Spleen (tissue), 11 donors: ENCODE measurements around the gene NEDD4. TPM values are rescaled to one million over a fixed set of nuclear protein-coding genes. Genes with fewer than 3 reads are reported as not detected.

Experiments
- DNase-seq: peaks from one replicate; pipeline ENCODE4 v3.0.0-alpha.2; 2020
- H3K27ac ChIP-seq, 8 donors: fragments of 200-600 bp; sonication (generic) in 7 of 8; 1 replicate in 4 of 8; 2 replicates in 4 of 8; pipeline versions ENCODE4 v1.5.0 to v1.8.0; 2016 to 2021; ENCODE audit warnings: inconsistent platforms in 4 of 8, mild to moderate bottlenecking in 4 of 8, moderate library complexity in 1 of 8
- H3K27me3 ChIP-seq, 7 donors: fragments of 200-600 bp; sonication (generic) in 6 of 7; replicated peaks in 1 of 7; 1 replicate in 4 of 7; 2 replicates in 3 of 7; pipeline versions ENCODE4 v1.5.0 to v1.8.0; 2016 to 2021; ENCODE audit warnings: inconsistent platforms in 3 of 7, mild to moderate bottlenecking in 1 of 7
- H3K36me3 ChIP-seq, 6 donors: fragments of 200-600 bp; sonication (generic) in 5 of 6; 1 replicate in 4 of 6; 2 replicates in 2 of 6; pipeline versions ENCODE4 v1.5.0 to v1.8.0; 2016 to 2021; ENCODE audit warnings: inconsistent platforms in 2 of 6
- H3K4me1 ChIP-seq, 6 donors: fragments of 200-600 bp; sonication (generic) in 5 of 6; 1 replicate in 3 of 6; 2 replicates in 3 of 6; pipeline versions ENCODE4 v1.5.0 to v1.8.0; 2016 to 2021; ENCODE audit warnings: inconsistent platforms in 3 of 6
- H3K4me3 ChIP-seq, 8 donors: fragments of 200-600 bp; sonication (generic) in 7 of 8; 1 replicate in 4 of 8; 2 replicates in 4 of 8; pipeline versions ENCODE4 v1.5.0 to v1.8.0; 2016 to 2021; ENCODE audit warnings: inconsistent platforms in 4 of 8, mild to moderate bottlenecking in 4 of 8, moderate library complexity in 2 of 8
- H3K9me3 ChIP-seq, 8 donors: fragments of 200-600 bp; sonication (generic) in 7 of 8; 1 replicate in 4 of 8; 2 replicates in 4 of 8; pipeline versions ENCODE4 v1.5.0 to v1.8.0; 2016 to 2021; ENCODE audit warnings: inconsistent platforms in 4 of 8
- CTCF ChIP-seq, 11 experiments: fragments of 200-600 bp in 7 of 11; fragments of 450-650 bp in 4 of 11; sonication (generic) in 4 of 11; IDR thresholded peaks in 8 of 11; conservative IDR thresholded peaks in 3 of 11; 1 replicate in 7 of 11; 2 replicates in 4 of 11; pipeline versions ENCODE4 v1.4.0 to v1.8.0; 2016 to 2021; ENCODE audit warnings: antibody characterized with exemption in 11 of 11, inconsistent platforms in 4 of 11, mild to moderate bottlenecking in 1 of 11
- POLR2A ChIP-seq, 3 donors: fragments of 450-650 bp; IDR thresholded peaks; one replicate each; pipeline ENCODE4 v1.5.1; 2017; ENCODE audit warnings: antibody characterized with exemption in 3 of 3, mild to moderate bottlenecking in 1 of 3
- POLR2AphosphoS5 ChIP-seq, 3 donors: sonication (generic); formaldehyde crosslinking; IDR thresholded peaks; one replicate each; pipeline ENCODE4 v1.5.1; 2017; ENCODE audit warnings: antibody characterized with exemption in 3 of 3
- WGBS, 5 donors: extraction: QIAGEN DNeasy Blood & Tissue Kit in 3 of 5; methylation state at CpG; one replicate each; pipeline versions ENCODE4 v1.1.5 to v1.1.7; 2013 to 2018; 5-methylcytosine and 5-hydroxymethylcytosine counted together
- intact Hi-C: fragments of 100-400 bp; cut with DNase I; formaldehyde crosslinking; loops from one replicate; pipeline ENCODE4 v1.15.0; 2023; ENCODE audit warnings: low total_unique reads
- polyA plus RNA-seq, 3 donors: library from polyadenylated mRNA; stranded (reverse); fragments of 200-250 nt; gene quantifications; one replicate each; pipeline ENCODE4 v1.2.1, GENCODE V29; 2013
- total RNA-seq, 7 donors: library from RNA; depleted of rRNA in 3 of 7; stranded (reverse); fragments of >200 nt in 3 of 7; fragmentation: NEBNext Ultra II Directional in 4 of 7; extraction: Animal tissue kit (Norgen Biotek cat#: 25700) in 4 of 7; gene quantifications; one replicate each; pipeline versions ENCODE4 v1.1.0 to v1.2.1, GENCODE V29; 2016 to 2021
- donor health status: healthy with polysubstance abuse.
- donor health status: DM: no; HTN: no; CAD: no; lungs with moderate emphysema.
- donor health status: DM: no; HTN: no; CAD: no.
- donor health status: Bipolar disorder and iron deficiency.
- donor health status: healthy.
- donor health status: DM: no; HTN: no; CAD: no.
- donor health status: DM: yes; HTN: yes; CAD: no.

NEDD4 gene
- total and polyA plus RNA-seq, 10 donors: 1.5 to 22.0 (median 16.7) TPM

- no peak for DNase-seq
- no peak overlapping the region for H3K4me3 ChIP-seq
- TF ChIP-seq CTCF (IDR thresholded peaks at IDR 0.05 in 8 of 11, conservative IDR thresholded peaks at IDR 0.05 in 3 of 11) (no peak), POLR2A (IDR thresholded peaks at IDR 0.05) (no peak), POLR2AphosphoS5 (IDR thresholded peaks at IDR 0.05) (no peak)
- WGBS, 5 donors: 21 to 42% (median 31%) methylated on average over 4 of the region's 4 CpGs
- intact Hi-C loops: no loop called here
- H3K27ac ChIP-seq: peak overlapping the region in 4 of 8 donors; percentile 5 to 68 (median 45)
- peaks cover 0 to under 1% (median 0%) of the 10 kb centered on the region in 6 donors for H3K4me1 ChIP-seq
- H3K27me3 ChIP-seq: no peaks in the 10 kb centered on the region
- H3K36me3 ChIP-seq: peaks cover 0 to 10% (median 1%) of the 10 kb centered on the region in 6 donors
- H3K9me3 ChIP-seq: peaks cover 0 to 20% (median 9%) of the 10 kb centered on the region in 8 donors
These were observed 51.1 kb downstream of the NEDD4 start for GRCh38 chr15:55942332-55942731.

- H3K4me3 ChIP-seq: no peak overlapping the region
- peaks cover 0 to 20% (median 14%) of the 10 kb centered on the region in 8 donors for H3K9me3 ChIP-seq
- WGBS, 5 donors: 21 to 35% (median 25%) methylated on average over 6 of the region's 6 CpGs
- intact Hi-C loops: no loop called here
- no peak for DNase-seq
- peaks cover 0 to 10% (median 0%) of the 10 kb centered on the region in 6 donors for H3K36me3 ChIP-seq
- H3K27ac ChIP-seq: no peak overlapping the region
- H3K27me3 ChIP-seq: no peaks in the 10 kb centered on the region
- H3K4me1 ChIP-seq: peaks cover 0 to 5% (median 0%) of the 10 kb centered on the region in 6 donors
- no peak for TF ChIP-seq POLR2AphosphoS5 (IDR thresholded peaks at IDR 0.05)
- TF ChIP-seq POLR2A (IDR thresholded peaks at IDR 0.05): no peak
- TF ChIP-seq CTCF (IDR thresholded peaks at IDR 0.05 in 8 of 11, conservative IDR thresholded peaks at IDR 0.05 in 3 of 11): no peak
These were observed 56.4 kb downstream of the NEDD4 start for GRCh38 chr15:55937040-55937439.

GRCh38 chr15:55928955-55929354 is 64.5 kb downstream of the NEDD4 start:
- no peaks in the 10 kb centered on the region for H3K36me3 ChIP-seq
- H3K27me3 ChIP-seq: no peaks in the 10 kb centered on the region
- intact Hi-C loops: no loop called here
- H3K9me3 ChIP-seq: peaks cover 0 to 11% (median 0%) of the 10 kb centered on the region in 8 donors
- DNase-seq: no peak
- WGBS, 5 donors: 68 to 78% (median 74%) methylated on average over 4 of the region's 4 CpGs
- H3K27ac ChIP-seq: no peak overlapping the region
- TF ChIP-seq CTCF (IDR thresholded peaks at IDR 0.05 in 8 of 11, conservative IDR thresholded peaks at IDR 0.05 in 3 of 11) (no peak), POLR2AphosphoS5 (IDR thresholded peaks at IDR 0.05) (no peak)
- no peaks in the 10 kb centered on the region for H3K4me1 ChIP-seq
- no peak overlapping the region for H3K4me3 ChIP-seq

- no peaks in the 10 kb centered on the region for H3K9me3 ChIP-seq
- TF ChIP-seq POLR2AphosphoS5 (IDR thresholded peaks at IDR 0.05) (no peak), CTCF (IDR thresholded peaks at IDR 0.05 in 8 of 11, conservative IDR thresholded peaks at IDR 0.05 in 3 of 11) (no peak), POLR2A (IDR thresholded peaks at IDR 0.05) (no peak)
- H3K27me3 ChIP-seq: no peaks in the 10 kb centered on the region
- peaks cover 0 to 5% (median 0%) of the 10 kb centered on the region in 6 donors for H3K4me1 ChIP-seq
- WGBS, 5 donors: 93 to 97% (median 95%) methylated on average over 4 of the region's 4 CpGs
- no peak for DNase-seq
- intact Hi-C loops: no loop called here
- no peak overlapping the region for H3K4me3 ChIP-seq
- no peak overlapping the region for H3K27ac ChIP-seq
- peaks cover 0 to 3% (median 0%) of the 10 kb centered on the region in 6 donors for H3K36me3 ChIP-seq
These were observed 71.7 kb downstream of the NEDD4 start for GRCh38 chr15:55921744-55922143.
